ENCODE data around the gene OR13C3.
"Not testable (repeated sequence)": the region's sequence is repeated elsewhere in the genome, so short reads cannot be mapped to it uniquely, and the experiment has no call there.

The OR13C3 gene

DNA sequence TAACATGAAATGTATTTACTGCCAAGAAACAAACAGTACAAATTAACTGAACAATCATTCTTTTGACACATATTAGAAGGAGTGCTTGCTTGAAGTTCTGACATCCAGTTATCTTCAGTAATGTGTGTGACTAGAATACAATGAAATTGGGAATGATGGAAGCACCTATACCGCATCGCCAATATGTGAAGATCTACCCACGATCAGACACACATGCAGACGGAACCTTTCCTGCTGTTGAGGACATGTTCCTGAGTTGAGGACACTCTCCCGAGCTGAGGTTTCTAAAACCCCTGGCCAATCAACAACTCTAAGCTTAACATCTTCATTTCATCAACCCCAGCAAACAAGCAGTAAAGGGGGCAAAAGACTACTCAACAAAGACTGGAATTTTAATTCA is at the start of gene OR13C3:
TSS of gene OR13C3 (minus strand) at position 101 of the 400 bp plus-strand sequence. CDS start 133 bp downstream, outside the sequence.
- DNase-seq (ENCODE audit: low read depth in 2 of 2) = no peak

DNA sequence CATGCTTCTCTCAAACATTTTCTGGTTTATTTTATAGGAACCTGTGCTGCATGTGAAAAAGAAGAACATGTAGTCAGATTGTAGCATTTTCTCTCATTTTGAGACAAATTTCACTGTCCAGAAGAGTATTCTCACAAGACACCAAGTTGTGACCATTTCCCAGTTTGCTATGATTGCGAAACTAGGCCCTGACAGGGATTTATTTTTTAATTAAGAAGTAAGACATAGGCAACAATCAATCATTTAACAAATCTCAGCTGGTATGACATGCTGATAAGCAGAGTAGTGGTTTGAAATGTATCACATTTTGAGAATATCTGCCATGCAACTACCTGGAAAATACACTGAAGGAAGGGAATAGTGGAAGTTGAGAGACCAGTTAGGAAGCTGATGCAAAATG is 43.9 kb upstream of the OR13C3 start:
- DNase-seq (ENCODE audit: low read depth in 2 of 2) = no peak

DNA sequence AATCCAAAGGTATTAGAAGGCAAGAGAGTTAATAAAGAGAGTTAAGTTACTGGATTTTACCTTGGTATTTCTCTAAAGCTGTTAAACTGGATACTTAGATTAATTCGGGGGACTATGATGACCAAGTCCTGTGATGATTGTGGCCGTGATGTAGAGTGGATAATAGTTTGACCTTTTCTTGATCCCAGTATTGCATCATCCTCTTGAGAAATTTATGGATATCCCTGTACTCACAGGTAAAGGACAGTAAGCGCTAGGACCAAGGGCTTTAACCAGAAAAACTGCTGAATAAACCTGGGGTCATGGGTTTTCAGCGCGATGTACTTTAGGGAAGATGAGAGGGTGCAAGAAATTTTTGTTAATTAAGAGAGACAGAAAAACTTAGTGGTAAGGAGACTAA is 40.6 kb upstream of the OR13C3 start:
- DNase-seq (ENCODE audit: low read depth in 2 of 2) = no peak

DNA sequence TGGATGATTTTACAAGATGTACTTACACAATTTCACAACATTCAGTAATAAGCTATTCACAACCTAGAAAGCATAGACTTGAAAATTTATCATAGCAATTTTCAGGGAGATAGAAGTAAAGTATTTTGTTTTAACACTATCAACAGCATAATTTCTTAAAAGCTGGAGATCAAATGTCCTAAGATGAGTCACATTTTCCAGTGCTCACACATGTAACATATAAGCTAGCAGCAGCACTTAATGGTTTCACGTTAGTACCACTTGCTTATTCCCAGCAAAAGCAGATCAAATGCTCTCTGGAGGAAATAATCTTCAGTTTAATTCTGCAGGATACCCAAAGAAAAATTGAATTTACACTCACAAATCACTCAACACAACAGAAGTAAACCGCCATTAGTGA is 38.8 kb upstream of the OR13C3 start:
- no peak for DNase-seq (ENCODE audit: low read depth in 2 of 2)

DNA sequence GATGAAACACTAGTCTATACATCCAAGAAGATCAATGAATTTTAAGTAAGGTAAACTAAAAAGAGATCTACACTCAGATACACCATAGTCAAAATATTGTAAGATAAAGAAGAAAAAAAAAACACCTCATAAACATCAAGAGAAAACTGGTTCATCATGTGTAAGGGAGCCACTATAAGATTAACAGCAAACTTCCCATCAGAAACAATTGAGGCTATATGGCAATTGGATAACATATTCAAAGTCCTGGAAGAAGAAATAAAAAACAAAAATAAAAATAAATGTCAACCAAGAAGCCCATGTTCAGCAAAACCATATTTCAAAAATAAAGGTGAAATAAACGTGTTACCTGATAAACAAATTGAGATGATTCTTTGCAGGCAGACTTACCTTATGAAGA is 36.0 kb upstream of the OR13C3 start:
- DNase-seq (ENCODE audit: low read depth in 2 of 2) = no peak

DNA sequence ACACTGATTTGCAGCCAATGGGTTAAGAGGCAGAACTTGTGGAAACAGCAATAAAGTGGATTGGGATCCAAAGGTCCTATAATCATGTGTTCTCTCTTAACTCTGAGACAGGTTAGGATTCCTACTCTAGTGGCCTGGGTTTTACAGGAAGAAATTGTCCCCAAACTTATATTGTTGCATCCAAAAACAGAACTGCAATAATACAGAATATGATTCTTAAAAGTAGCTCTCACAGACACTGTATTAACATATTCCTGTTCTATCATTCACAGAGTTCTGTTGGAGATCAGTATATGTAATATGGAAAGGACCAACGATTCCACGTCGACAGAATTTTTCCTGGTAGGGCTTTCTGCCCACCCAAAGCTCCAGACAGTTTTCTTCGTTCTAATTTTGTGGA is 32.2 kb upstream of the OR13C3 start, which contains the start of gene OR13C8:
TSS of gene OR13C8 (plus strand) at position 301 of the 400 bp plus-strand sequence. CDS start at position 301, 0 bp downstream.
- no peak for DNase-seq (ENCODE audit: low read depth in 2 of 2)

DNA sequence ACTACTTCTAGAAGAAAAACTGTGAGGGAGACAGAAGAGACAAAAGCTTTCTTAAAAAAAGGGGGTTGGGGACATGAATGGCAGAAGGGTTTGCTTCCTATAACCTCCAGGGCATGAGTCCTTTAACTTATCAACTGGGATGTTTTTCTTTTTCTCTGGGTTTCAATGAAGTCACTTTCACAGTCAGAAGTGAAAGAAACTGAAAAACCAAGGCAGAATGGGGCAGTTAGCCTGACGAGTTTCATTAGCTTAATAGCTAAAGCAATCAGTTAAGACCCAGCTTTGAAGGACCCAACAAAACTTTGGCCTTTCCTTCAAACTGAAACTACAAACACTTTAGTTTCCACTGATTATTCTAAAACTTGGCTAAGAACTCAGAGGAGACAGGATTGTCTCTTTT is 27.7 kb upstream of the OR13C3 start:
- DNase-seq (ENCODE audit: low read depth in 2 of 2) = no peak

DNA sequence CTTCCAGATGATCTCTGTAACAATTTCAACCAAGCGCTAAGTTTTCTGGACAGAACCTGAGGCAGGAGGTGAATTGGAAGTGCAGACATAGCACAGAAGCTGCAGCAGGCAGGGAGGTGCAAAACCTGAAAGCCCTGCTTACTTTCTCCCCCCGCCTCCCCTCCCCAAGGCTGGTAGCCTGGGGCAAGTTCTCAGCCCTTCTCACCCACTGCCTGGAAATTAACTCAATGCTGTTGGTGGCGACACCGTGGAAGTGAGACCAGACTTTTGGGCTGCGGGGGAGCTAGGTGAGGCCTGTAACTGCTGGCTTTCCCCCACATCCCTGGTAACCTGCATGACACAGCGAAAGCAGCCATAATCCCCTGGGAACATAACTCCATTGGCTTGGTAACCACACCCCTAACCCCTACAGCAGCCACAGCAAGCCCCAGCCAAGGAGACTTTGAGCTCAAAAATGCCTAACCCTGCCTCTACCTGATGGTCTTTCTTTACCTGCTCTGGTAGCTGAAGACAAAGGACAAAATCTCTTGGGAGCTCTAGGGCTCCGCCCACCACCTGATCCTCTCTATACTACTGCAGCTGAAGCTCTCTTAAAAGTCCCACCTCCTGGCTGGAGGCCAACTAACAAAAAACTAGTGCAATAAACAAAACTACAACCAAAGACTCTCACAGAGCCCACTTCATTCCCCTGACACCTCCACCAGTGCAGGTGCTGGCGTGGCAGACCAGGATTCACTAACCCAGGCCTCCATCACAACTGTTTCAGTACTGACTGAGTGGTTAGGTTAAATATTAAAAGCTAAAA is 20.4 kb upstream of the OR13C3 start:
- DNase-seq (ENCODE audit: low read depth in 2 of 2) = no peak

DNA sequence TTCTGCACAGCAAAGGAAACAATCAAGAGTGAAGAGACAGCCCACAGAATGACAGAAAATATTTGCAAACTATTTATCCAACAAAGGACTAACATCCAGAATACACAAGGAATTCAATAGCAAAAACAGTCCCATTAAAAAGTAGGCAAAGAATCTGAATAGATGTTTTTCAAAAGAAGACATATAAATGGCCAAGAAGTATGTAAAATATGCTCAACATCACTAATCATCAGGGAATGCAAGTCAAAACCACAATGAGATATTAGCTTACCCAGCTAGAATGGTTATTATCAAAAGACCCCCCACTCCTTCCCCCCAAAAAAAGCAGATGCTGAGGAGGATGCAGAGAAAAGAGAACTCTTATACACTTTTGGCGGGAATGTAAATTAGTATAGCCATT is 18.9 kb upstream of the OR13C3 start:
- DNase-seq (ENCODE audit: low read depth in 2 of 2) = no peak

DNA sequence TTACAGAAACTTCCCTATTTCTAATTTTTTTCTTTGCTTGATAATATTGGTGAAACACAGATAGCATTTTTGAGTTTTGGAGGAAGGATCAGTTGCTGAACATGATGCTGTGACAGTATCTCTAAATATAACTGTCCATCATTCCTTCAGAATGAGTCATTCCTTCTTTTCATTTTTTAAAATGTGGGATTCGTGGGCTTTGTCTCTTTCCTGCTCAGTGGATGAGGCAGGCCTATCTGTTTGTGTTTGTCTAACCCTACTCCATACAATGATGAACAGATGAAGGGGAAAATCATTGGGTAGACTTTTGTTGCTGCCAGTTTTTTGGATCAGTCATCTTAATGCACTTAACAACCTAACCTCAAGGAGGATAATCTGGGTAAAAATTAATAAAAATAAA is 16.6 kb upstream of the OR13C3 start:
- no peak for DNase-seq (ENCODE audit: low read depth in 2 of 2)

DNA sequence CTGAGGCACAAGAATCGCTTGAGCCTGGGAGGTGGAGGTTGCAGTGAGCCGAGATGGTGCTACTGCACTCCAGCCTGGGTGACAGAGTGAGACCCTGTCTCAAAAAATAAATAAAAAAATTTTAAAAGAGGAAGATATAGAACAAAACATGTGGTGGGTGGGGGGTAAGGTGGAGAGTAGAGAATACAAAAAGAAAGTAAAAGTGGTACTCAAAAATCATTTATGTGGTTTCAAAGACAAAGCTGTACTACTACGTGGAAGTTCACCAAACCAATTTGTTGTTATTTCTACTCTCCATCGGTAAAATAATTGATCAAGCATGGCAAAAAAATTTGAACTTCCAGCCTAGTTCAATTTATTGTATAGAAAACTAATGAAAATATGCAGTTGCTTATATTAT is 8.0 kb upstream of the OR13C3 start:
- no peak for DNase-seq (ENCODE audit: low read depth in 2 of 2)

DNA sequence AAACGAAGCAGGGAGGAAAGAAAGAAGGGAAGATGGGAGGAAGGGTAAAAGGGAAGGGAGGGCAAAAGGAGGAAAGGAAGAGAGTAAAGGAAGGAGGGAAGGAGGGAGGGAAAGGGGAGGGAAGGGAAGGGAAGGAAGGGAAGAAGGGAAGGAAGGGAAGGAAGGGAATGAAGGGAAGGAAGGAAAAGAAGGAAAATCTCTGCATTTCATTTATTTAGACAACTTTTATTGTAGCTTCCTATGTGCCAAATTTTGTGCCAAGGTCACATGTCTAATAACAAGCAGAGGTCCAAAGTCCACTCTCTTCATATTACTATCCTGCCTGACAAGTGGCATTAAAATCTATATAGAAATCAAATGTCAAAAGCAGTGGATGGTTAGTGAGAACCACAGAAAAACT is 2.6 kb upstream of the OR13C3 start:
- no peak for DNase-seq (ENCODE audit: low read depth in 2 of 2)

DNA sequence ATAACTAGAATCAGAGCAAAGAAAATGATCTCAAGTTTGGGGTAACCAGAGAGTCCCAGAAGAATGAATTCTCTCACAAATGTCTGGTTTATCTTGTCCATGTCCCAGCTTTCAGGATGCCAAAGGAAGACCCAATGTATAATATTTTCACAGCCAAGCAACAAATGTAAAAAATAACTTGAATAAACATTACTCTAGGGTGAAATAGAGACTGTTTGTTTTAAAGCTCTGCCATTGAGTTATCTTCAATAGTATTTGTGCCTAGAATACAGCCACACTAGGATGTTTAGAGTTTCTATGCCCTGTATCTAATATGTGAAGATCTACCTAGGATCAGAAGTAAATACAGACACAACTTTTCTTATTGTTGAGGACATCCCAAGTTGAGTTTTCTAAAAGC is 9.5 kb downstream of the OR13C3 start, which contains the start of gene OR13C4:
TSS of gene OR13C4 (minus strand) at position 101 of the 400 bp plus-strand sequence. CDS start at position 101, 0 bp downstream.
- no peak for DNase-seq (ENCODE audit: low read depth in 2 of 2)

DNA sequence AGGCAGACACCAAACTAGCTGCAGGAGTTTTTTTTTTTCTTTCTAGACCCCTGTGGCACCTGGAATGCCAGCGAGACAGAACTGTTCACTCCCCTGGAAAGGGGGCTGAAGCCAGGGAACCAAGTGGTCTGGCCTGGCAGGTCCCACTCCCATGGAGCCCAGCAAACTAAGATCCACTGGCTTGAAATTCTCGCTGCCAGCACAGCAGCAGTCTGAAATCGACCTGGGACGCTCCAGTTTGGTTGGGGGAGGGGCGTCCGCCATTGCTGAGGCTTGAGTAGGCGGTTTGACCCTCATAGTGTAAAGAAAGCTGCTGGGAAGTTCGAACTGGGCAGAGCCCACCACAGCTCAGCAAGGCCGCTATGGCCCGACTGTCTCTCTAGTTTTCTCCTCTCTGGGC is 16.4 kb downstream of the OR13C3 start:
- DNase-seq (ENCODE audit: low read depth in 2 of 2) = not testable (repeated sequence)

DNA sequence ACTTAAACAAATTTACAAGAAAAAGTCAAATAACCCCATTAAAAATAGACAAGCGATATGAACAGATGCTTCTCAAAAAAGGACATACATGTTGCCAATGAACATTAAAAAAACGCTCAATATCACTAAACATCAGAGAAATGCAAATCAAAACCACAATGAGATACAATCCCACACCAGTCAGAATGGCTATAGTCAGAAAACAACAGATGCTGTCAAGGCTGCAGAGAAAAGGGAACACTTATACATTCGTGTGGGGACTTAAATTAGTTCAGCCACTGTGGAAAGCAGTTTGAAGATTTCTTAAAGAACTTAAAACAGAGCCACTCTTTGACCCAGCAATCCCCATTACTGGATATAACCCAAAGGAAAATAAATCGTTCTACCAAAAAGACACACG is 21.8 kb downstream of the OR13C3 start:
- no peak for DNase-seq (ENCODE audit: low read depth in 2 of 2)

DNA sequence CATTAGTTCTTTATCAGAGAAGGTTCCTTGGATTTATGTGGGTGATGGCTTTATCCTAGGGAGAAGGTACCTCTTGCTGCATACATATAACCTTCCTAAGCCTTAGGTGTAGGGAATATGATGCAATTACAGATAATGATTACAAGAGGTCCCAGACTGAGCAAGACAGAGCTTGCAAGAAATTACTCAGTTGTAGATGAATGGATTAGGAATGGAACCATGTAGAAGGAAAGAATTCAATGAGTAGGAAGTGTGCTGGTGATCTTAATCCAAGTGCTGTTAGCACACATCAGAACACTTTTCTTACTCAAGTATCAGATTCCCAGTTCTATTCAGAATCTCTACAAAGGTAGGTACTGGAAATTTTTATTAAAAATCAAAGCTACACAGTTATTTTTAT is 30.1 kb downstream of the OR13C3 start:
- DNase-seq (ENCODE audit: low read depth in 2 of 2) = no peak

DNA sequence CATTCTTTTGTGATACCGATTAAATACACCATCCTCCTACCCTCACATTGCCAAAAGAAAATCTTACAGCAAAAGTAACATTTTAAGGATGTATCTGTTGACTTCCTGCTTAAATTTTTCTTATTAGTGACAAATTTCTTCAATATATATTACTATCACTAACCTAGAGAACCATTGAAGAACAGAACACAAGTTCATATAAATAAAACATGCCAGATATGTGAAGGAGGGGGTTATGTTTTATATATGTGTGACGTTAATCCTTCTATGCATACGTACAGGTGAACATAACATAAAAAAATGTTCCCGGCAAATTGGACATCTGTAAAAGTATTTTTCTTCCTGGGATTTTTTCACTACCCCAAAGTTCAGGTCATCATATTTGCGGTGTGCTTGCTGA is 32.7 kb downstream of the OR13C3 start, which contains the start of gene OR13F1:
TSS of gene OR13F1 (plus strand) at position 301 of the 400 bp plus-strand sequence. CDS start at position 301, 0 bp downstream.
- DNase-seq (ENCODE audit: low read depth in 2 of 2) = no peak

DNA sequence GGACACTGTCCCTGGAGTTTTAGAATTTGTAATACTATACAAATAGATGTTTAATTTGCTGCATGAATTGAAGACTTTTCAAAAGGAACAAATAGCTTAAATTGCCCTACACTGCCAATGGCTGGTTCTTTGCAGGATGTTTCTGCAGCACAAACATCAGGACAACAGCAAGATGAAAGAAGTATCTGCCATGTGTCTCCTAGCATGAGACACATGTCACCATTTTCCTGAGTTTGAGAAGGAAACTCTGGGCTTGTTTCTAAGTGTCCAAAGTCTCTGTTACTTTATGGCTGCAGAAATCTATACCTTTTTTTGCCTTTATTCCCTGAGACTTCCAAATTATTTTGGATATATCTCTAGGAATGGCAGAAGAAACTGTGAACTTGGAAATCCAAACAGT is 33.2 kb downstream of the OR13C3 start:
- DNase-seq (ENCODE audit: low read depth in 2 of 2) = no peak

DNA sequence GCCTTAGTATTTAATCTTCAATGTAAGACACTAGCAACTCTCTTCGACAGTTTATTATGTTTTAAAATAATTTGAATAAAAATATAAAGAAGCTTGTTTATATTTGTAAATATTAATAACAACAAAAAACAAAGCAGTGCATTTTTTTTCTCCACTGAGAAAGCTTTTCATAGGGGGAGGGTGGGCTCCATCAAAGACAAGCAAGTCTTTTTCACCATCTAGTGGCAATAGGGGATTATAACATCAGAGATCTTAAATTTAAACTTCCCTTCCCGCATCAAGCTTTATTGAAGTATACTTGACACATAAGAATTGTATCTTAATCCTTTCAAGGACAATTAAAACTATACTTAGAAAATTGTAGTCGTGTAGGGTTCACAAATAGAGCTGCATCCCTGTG is 41.8 kb downstream of the OR13C3 start:
- no peak for DNase-seq (ENCODE audit: low read depth in 2 of 2)

Measured in stimulated activated CD8-positive, alpha-beta memory T cell treated with anti-CD3 and anti-CD28 coated beads, Interleukin-7, amount 100 ng/mL, for 4 hours (primary cell).